ENCODE data around the gene SLC7A6.

DNA sequence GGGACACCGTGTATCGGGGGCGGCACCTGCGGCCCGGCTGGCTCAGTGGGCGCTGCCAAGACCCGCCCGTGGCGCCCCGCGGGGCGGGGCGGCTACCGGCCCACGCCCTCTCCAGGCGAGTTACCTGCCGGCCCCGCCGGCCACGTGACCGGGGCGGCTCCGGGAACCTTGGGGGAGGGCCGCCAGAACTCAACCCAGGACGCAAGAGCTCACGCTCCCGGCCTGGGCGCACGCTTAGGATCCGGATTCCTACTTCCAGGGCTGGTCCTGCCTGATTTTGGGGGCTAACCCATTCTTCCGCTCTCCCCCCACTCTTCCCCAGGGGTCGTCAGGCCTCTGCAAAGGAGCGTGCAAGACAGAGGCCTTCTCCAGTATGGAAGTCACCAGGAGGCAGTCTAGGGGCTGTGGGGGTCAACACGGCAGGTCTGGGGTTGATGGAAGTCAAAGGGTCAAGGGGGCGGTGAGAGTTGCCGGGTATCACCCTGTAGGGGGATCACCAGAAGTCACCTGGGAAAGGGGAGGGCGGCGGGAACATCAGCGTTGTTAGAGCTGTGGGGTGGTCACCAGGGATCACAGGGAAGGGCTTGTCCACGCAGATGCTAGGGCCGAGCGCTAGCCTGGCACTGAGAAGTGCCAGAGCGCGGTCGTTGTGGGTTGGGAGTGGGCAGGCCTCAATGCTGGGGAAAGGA, 28.0 kb upstream of the SLC7A6 start:
- TF ChIP-seq, protein P1, sequence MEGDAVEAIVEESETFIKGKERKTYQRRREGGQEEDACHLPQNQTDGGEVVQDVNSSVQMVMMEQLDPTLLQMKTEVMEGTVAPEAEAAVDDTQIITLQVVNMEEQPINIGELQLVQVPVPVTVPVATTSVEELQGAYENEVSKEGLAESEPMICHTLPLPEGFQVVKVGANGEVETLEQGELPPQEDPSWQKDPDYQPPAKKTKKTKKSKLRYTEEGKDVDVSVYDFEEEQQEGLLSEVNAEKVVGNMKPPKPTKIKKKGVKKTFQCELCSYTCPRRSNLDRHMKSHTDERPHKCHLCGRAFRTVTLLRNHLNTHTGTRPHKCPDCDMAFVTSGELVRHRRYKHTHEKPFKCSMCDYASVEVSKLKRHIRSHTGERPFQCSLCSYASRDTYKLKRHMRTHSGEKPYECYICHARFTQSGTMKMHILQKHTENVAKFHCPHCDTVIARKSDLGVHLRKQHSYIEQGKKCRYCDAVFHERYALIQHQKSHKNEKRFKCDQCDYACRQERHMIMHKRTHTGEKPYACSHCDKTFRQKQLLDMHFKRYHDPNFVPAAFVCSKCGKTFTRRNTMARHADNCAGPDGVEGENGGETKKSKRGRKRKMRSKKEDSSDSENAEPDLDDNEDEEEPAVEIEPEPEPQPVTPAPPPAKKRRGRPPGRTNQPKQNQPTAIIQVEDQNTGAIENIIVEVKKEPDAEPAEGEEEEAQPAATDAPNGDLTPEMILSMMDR (IDR thresholded peaks at IDR 0.05; ENCODE audit: low read depth, low read length): no peak
- no peak for TF ChIP-seq EZH2phosphoT487 (IDR thresholded peaks at IDR 0.05; ENCODE audit: low read depth)
